Esophagus muscularis mucosa (tissue), 4 donors: Measurements from ENCODE around the gene SS18L1. TPM values are rescaled to one million over a fixed set of nuclear protein-coding genes. Genes with fewer than 3 reads are reported as not detected.

Experiments used
- DNase-seq: peaks from one replicate; pipeline ENCODE4 v3.0.0-alpha.2; 2017; ENCODE audit errors: extremely low spot score
- H3K27ac ChIP-seq, 4 donors: fragments of 200-600 bp; sonication (generic); replicated peaks in 1 of 4; 1 replicate in 3 of 4; 2 replicates in 1 of 4; pipeline ENCODE4 v1.5.1; 2016 to 2019; ENCODE audit warnings: mild to moderate bottlenecking in 1 of 4
- H3K27me3 ChIP-seq, 4 donors: fragments of 200-600 bp; sonication (generic); one replicate each; pipeline versions ENCODE4 v1.5.1 to v1.6.0; 2016 to 2019
- H3K36me3 ChIP-seq, 4 donors: fragments of 200-600 bp; sonication (generic); one replicate each; pipeline ENCODE4 v1.5.1; 2016 to 2019
- H3K4me1 ChIP-seq, 4 donors: fragments of 200-600 bp; sonication (generic); one replicate each; pipeline ENCODE4 v1.5.1; 2016 to 2019
- H3K4me3 ChIP-seq, 4 donors: fragments of 200-600 bp; sonication (generic); 1 replicate in 2 of 4; 2 replicates in 2 of 4; pipeline ENCODE4 v1.5.1; 2016 to 2019; ENCODE audit warnings: mild to moderate bottlenecking in 4 of 4, moderate library complexity in 1 of 4
- H3K9me3 ChIP-seq, 4 donors: fragments of 200-600 bp; sonication (generic); 1 replicate in 3 of 4; 2 replicates in 1 of 4; pipeline ENCODE4 v1.5.1; 2016 to 2019
- EP300 ChIP-seq: sonication (generic); formaldehyde crosslinking; IDR thresholded peaks from one replicate; pipeline ENCODE4 v1.6.1; 2017; ENCODE audit warnings: antibody characterized with exemption
- POLR2A ChIP-seq: fragments of 450-650 bp; IDR thresholded peaks from one replicate; pipeline ENCODE4 v1.6.1; 2017; ENCODE audit warnings: antibody characterized with exemption, moderate library complexity, mild to moderate bottlenecking, low read depth
- POLR2AphosphoS5 ChIP-seq, 2 donors: sonication (generic); formaldehyde crosslinking; IDR thresholded peaks; one replicate each; pipeline ENCODE4 v1.6.1; 2017; ENCODE audit warnings: antibody characterized with exemption in 2 of 2
- WGBS: methylation state at CpG from one replicate; pipeline ENCODE4 v1.1.5; 2018; 5-methylcytosine and 5-hydroxymethylcytosine counted together
- intact Hi-C: fragments of 100-400 bp; cut with DNase I; formaldehyde crosslinking; loops from one replicate; pipeline ENCODE4 v1.15.1; 2023
- total RNA-seq, 4 donors: library from RNA; depleted of rRNA; stranded (reverse); fragments of >200 nt; gene quantifications; one replicate each; pipeline versions ENCODE4 v1.1.0 to v1.2.1, GENCODE V29; 2016
- TF ChIP-seq, protein P1 (sequence below), 3 experiments: fragments of 200-600 bp in 2 of 3; fragments of 450-650 bp in 1 of 3; sonication (generic) in 2 of 3; IDR thresholded peaks; one replicate each; pipeline ENCODE4 v1.5.1; 2017 to 2019; ENCODE audit warnings: antibody characterized with exemption in 3 of 3, mild to moderate bottlenecking in 2 of 3, moderate library complexity in 1 of 3

Gene SS18L1
- total RNA-seq, 4 donors from 2014 or later: 9.1 to 13.3 (median 10.8) TPM

DNA sequence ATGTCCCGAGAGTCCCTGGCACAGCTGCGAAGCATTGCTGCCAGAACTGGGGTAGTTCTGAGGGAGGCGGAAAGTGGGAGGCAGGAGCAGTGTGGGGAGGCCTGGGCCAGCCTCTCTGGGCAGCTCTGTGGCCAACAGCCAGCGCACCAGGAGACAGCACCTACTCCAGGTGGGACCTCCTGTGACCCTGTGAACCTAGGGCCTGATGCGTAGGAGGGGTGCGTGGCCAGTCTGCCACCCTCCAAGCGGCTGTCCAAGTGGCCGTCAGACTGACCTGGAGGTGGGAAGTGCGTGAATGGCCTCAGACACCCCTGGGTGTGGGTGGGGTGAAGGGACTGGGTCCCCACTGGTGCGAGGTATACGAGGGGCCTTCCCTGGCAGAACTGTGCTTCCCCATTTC lies 15.5 kb downstream of the SS18L1 start:
- TF ChIP-seq POLR2A: no peak
- TF ChIP-seq POLR2AphosphoS5 (IDR thresholded peaks at IDR 0.05): no peak
- TF ChIP-seq, protein P1, sequence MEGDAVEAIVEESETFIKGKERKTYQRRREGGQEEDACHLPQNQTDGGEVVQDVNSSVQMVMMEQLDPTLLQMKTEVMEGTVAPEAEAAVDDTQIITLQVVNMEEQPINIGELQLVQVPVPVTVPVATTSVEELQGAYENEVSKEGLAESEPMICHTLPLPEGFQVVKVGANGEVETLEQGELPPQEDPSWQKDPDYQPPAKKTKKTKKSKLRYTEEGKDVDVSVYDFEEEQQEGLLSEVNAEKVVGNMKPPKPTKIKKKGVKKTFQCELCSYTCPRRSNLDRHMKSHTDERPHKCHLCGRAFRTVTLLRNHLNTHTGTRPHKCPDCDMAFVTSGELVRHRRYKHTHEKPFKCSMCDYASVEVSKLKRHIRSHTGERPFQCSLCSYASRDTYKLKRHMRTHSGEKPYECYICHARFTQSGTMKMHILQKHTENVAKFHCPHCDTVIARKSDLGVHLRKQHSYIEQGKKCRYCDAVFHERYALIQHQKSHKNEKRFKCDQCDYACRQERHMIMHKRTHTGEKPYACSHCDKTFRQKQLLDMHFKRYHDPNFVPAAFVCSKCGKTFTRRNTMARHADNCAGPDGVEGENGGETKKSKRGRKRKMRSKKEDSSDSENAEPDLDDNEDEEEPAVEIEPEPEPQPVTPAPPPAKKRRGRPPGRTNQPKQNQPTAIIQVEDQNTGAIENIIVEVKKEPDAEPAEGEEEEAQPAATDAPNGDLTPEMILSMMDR (IDR thresholded peaks at IDR 0.05): no peak
- no peak for TF ChIP-seq EP300
- intact Hi-C loops: loop anchor here (5.0 kb wide), 1 partner anchor 147 kb away; no protein-coding TSS in a partner anchor
- no peak for DNase-seq
- Histone ChIP-seq H3K4me3 (no peak overlapping the region), H3K27me3 (no peaks in the 10 kb centered on the region), H3K36me3 (peaks cover 33 to 70% (median 58%) of the 10 kb centered on the region in 4 donors), H3K27ac (no peak overlapping the region), H3K4me1 (peaks cover 11 to 18% (median 14%) of the 10 kb centered on the region in 4 donors), H3K9me3 (no peaks in the 10 kb centered on the region)
- 95% methylated on average over 7 of the region's 11 CpGs for WGBS

DNA sequence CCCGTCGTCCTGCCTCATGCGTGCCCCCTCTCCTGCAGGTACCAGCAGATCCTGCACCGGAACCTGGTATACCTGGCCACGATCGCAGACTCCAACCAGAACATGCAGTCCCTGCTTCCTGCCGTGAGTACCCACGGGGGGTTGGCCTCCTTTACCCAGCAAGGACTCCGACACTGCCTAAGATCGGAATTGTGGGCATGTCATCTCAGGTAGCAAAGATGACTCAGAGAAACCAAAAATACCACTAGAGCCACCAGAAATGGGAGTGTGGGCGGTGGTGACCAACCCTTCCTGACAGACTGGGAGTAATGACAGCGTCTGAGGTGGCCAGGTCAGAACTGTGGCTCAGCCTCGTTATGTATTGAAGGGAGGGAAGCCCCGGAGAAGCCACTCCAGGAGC lies 16.3 kb downstream of the SS18L1 start:
- Histone ChIP-seq H3K4me3 (no peak overlapping the region), H3K9me3 (no peaks in the 10 kb centered on the region), H3K36me3 (peaks cover 39 to 70% (median 58%) of the 10 kb centered on the region in 4 donors), H3K27ac (no peak overlapping the region), H3K27me3 (no peaks in the 10 kb centered on the region), H3K4me1 (peaks cover 11 to 18% (median 14%) of the 10 kb centered on the region in 4 donors)
- intact Hi-C loops: loop anchor here (5.0 kb wide), 1 partner anchor 148 kb away; no protein-coding TSS in a partner anchor
- no peak for DNase-seq
- 90% methylated on average over 12 of the region's 14 CpGs for WGBS
- TF ChIP-seq POLR2AphosphoS5 (IDR thresholded peaks at IDR 0.05): no peak
- TF ChIP-seq, protein P1 (IDR thresholded peaks at IDR 0.05): no peak
- no peak for TF ChIP-seq EP300
- no peak for TF ChIP-seq POLR2A

DNA sequence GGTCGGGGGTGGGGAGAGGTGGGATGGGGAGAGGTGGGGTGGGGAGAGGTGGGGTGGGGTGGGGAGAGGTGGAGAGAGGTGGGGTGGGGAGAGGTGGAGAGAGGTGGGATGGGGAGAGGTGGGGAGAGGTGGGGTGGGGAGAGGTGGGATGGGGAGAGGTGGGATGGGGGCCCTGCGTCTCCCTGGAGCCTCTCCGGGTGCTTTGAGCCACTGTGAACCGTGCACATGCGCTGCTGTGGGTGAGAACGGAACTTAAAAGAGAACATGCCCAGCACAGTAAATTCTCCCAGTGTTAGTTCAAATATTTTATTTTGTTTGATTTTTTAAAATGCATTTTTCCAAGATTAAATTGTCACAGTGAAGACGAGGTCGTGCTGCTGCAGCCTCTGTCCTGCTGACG lies 16.7 kb downstream of the SS18L1 start:
- DNase-seq: no peak
- Histone ChIP-seq H3K27ac (no peak overlapping the region), H3K9me3 (no peaks in the 10 kb centered on the region), H3K4me3 (no peak overlapping the region), H3K27me3 (no peaks in the 10 kb centered on the region), H3K36me3 (peaks cover 43 to 70% (median 58%) of the 10 kb centered on the region in 4 donors), H3K4me1 (peaks cover 11 to 18% (median 14%) of the 10 kb centered on the region in 4 donors)
- 95% methylated on average over 8 of the region's 9 CpGs for WGBS
- no peak for TF ChIP-seq POLR2AphosphoS5 (IDR thresholded peaks at IDR 0.05)
- no peak for TF ChIP-seq POLR2A
- TF ChIP-seq, protein P1 (IDR thresholded peaks at IDR 0.05): no peak
- no peak for TF ChIP-seq EP300
- intact Hi-C loops: no loop called here

DNA sequence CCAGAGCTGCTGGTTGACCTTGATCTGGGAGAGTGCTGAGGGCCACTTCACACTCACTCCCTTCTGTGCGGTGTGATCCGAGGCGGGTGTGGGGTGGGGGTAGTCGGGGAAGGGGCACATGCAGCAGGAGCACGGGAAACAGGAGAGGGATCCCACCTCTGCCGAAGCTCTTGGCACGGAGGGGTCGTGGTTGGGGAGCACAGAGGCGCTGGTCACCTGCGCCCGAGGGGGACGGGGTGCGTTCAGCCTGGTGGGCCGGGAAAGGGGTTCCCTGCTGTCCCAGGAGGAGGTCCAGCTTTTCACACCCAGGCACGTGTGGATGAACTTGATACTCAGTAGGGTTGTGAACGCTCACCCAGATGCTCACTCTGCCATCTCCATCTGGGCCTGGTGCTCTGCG lies 17.3 kb downstream of the SS18L1 start:
- intact Hi-C loops: no loop called here
- WGBS: 89% methylated on average over 15 of the region's 17 CpGs
- Histone ChIP-seq H3K4me1 (peaks cover 11 to 18% (median 14%) of the 10 kb centered on the region in 4 donors), H3K27me3 (no peaks in the 10 kb centered on the region), H3K4me3 (no peak overlapping the region), H3K9me3 (no peaks in the 10 kb centered on the region), H3K36me3 (peaks cover 49 to 72% (median 63%) of the 10 kb centered on the region in 4 donors), H3K27ac (no peak overlapping the region)
- no peak for DNase-seq
- TF ChIP-seq POLR2A: no peak
- TF ChIP-seq, protein P1 (IDR thresholded peaks at IDR 0.05): no peak
- TF ChIP-seq EP300: no peak
- no peak for TF ChIP-seq POLR2AphosphoS5 (IDR thresholded peaks at IDR 0.05)

DNA sequence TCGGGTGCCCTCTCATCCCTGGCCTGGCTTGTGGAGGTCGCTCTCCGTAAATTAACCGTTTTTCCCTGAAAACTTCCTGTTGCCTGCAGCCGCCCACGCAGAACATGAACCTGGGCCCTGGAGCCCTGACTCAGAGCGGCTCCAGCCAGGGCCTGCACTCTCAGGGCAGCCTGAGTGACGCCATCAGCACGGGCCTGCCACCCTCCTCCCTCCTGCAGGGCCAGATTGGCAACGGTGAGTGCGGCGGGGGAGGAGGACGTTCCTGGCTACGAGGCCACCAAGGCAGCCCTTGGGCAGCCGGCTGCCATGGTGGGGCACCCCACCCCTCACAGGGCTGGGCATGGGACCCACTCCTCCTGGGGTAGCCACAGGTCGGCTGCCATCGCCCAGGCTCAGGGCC lies 17.8 kb downstream of the SS18L1 start:
- intact Hi-C loops: no loop called here
- no peak for DNase-seq
- Histone ChIP-seq H3K4me3 (no peak overlapping the region), H3K27ac (no peak overlapping the region), H3K27me3 (no peaks in the 10 kb centered on the region), H3K4me1 (peaks cover 10 to 14% (median 11%) of the 10 kb centered on the region in 4 donors), H3K36me3 (peaks cover 50 to 77% (median 68%) of the 10 kb centered on the region in 4 donors), H3K9me3 (no peaks in the 10 kb centered on the region)
- 86% methylated on average over 10 of the region's 17 CpGs for WGBS
- TF ChIP-seq POLR2A (no peak), POLR2AphosphoS5 (IDR thresholded peaks at IDR 0.05) (no peak), EP300 (no peak)
- TF ChIP-seq, protein P1 (IDR thresholded peaks at IDR 0.05): no peak
